K562 (cell line): ENCODE data around the gene SGMS1. TPM values are rescaled to one million over a fixed set of nuclear protein-coding genes. Genes with fewer than 3 reads are reported as not detected.
A peak's percentile ranks its signal among the peaks of the same experiment; 100 is the strongest.

Source experiments
- ATF3 ChIP-seq, 2 experiments: fragments of 450-650 bp in 1 of 2; sonication (generic) in 1 of 2; formaldehyde crosslinking in 1 of 2; IDR thresholded peaks in 1 of 2; conservative IDR thresholded peaks in 1 of 2; 2 replicates each; pipeline versions ENCODE4 v1.6.1 to v1.8.1; 2016 to 2023; ENCODE audit warnings: mild to moderate bottlenecking in 2 of 2, moderate library complexity in 2 of 2, inconsistent platforms in 1 of 2, missing genetic modification reagents in 1 of 2
- BACH1 ChIP-seq: fragments of 200-800 bp; sonication (Bioruptor generic); IDR thresholded peaks from 2 replicates; pipeline ENCODE4 v1.6.1; 2016; ENCODE audit warnings: missing genetic modification characterization, missing compliant biosample characterization
- C11orf30 ChIP-seq: fragments of 450-650 bp; IDR thresholded peaks from 2 replicates; pipeline ENCODE4 v1.6.1; 2016; ENCODE audit warnings: low read depth, mild to moderate bottlenecking
- ERF ChIP-seq: fragments of 450-650 bp; formaldehyde crosslinking; IDR thresholded peaks from 2 replicates; pipeline ENCODE4 v1.4.0; 2020; ENCODE audit warnings: mild to moderate bottlenecking, mixed read lengths
- FOSL1 ChIP-seq: fragments of 200-800 bp; sonication (Bioruptor generic); conservative IDR thresholded peaks from 2 replicates; pipeline ENCODE4 v1.6.1; 2016; ENCODE audit warnings: missing genetic modification characterization, missing compliant biosample characterization
- HNRNPL ChIP-seq: fragments of 200-400 bp; formaldehyde crosslinking; IDR thresholded peaks from 2 replicates; pipeline ENCODE4 v1.6.1; 2017; ENCODE audit warnings: low read depth, mild to moderate bottlenecking, low read length
- HNRNPLL ChIP-seq: fragments of 200-400 bp; formaldehyde crosslinking; IDR thresholded peaks from 2 replicates; pipeline ENCODE4 v1.6.1; 2017; ENCODE audit warnings: low read length, low read depth, mild to moderate bottlenecking; ENCODE audit not compliant: poor library complexity, severe bottlenecking
- KDM5B ChIP-seq: fragments of 200-600 bp; sonication (generic); IDR thresholded peaks from 2 replicates; pipeline ENCODE4 v1.6.1; 2012; ENCODE audit warnings: low read depth, mild to moderate bottlenecking, moderate library complexity, low read length, control low read depth, inconsistent platforms; ENCODE audit not compliant: insufficient replicate concordance
- MAFG ChIP-seq: fragments of 450-650 bp; conservative IDR thresholded peaks from 2 replicates; pipeline ENCODE4 v1.6.1; 2016; ENCODE audit warnings: missing genetic modification characterization, missing compliant biosample characterization
- MYC ChIP-seq, 2 experiments: fragments of 250-450 bp in 1 of 2; sonication (Bioruptor Pico) in 1 of 2; IDR thresholded peaks; 2 replicates each; pipeline versions ENCODE4 v1.5.1 to v1.6.1; 2012 to 2021; ENCODE audit warnings: low read depth in 2 of 2, borderline replicate concordance in 1 of 2, improper control_type of control experiment in 1 of 2, low read length in 1 of 2, mild to moderate bottlenecking in 1 of 2, moderate library complexity in 1 of 2
- PHF8 ChIP-seq: fragments of 200-600 bp; sonication (generic); IDR thresholded peaks from 2 replicates; pipeline ENCODE4 v1.6.1; 2012; ENCODE audit warnings: mixed run types, mild to moderate bottlenecking, inconsistent platforms, low read length, moderate library complexity, borderline replicate concordance
- PHTF2 ChIP-seq: fragments of 250-450 bp; sonication (Bioruptor Pico); IDR thresholded peaks from 2 replicates; pipeline ENCODE4 v1.5.0; 2021; ENCODE audit warnings: mild to moderate bottlenecking
- RBFOX2 ChIP-seq: fragments of 200-400 bp; formaldehyde crosslinking; IDR thresholded peaks from 2 replicates; pipeline ENCODE4 v1.6.1; 2017; ENCODE audit warnings: low read depth, mild to moderate bottlenecking, low read length, moderate library complexity
- SMAD1 ChIP-seq: fragments of 150-350 bp; IDR thresholded peaks from 2 replicates; pipeline ENCODE4 v1.6.1; 2014; ENCODE audit warnings: low read length, low read depth; ENCODE audit not compliant: partially characterized antibody
- SREBF2 ChIP-seq: sonication (generic); formaldehyde crosslinking; IDR thresholded peaks from 2 replicates; pipeline ENCODE4 v1.4.0; 2020; ENCODE audit warnings: mild to moderate bottlenecking, missing genetic modification reagents
- TSHZ1 ChIP-seq: fragments of 250-450 bp; sonication (Bioruptor Pico); IDR thresholded peaks from 2 replicates; pipeline ENCODE4 v1.4.0; 2020; ENCODE audit warnings: mild to moderate bottlenecking, moderate library complexity
- ZBTB12 ChIP-seq: fragments of 250-450 bp; sonication (Bioruptor Pico); IDR thresholded peaks from 2 replicates; pipeline ENCODE4 v1.4.0; 2020
- ZNF174 ChIP-seq: fragments of 250-450 bp; sonication (Bioruptor Pico); IDR thresholded peaks from 2 replicates; pipeline ENCODE4 v1.4.0; 2020; ENCODE audit warnings: mild to moderate bottlenecking
- ZNF561 ChIP-seq: fragments of 450-650 bp; formaldehyde crosslinking; conservative IDR thresholded peaks from 2 replicates; pipeline ENCODE4 v1.4.0; 2020; ENCODE audit warnings: mild to moderate bottlenecking, moderate library complexity
- ZNF695 ChIP-seq: fragments of 450-650 bp; formaldehyde crosslinking; IDR thresholded peaks from 2 replicates; pipeline ENCODE4 v1.4.0; 2020; ENCODE audit warnings: mild to moderate bottlenecking, moderate library complexity
- polyA plus RNA-seq, 8 experiments: library from polyadenylated mRNA; depleted of rRNA in 4 of 8; stranded (reverse) in 5 of 8; unstranded in 3 of 8; fragments of >200 nt; fragmentation: Nextera tagmentation in 2 of 8; fragmentation: Illumina TruSeq in 1 of 8; extraction: Ambion mirVana in 2 of 8; extraction: Trizol in 1 of 8; gene quantifications; 2 replicates each; pipeline versions ENCODE4 v1.2.1 to v1.2.3, GENCODE V29; 2011 to 2014; ENCODE audit warnings: inconsistent platforms in 1 of 8, missing spikeins in 1 of 8
- total RNA-seq, 7 experiments: library from RNA; depleted of rRNA in 6 of 7; stranded (reverse); fragments of >200 nt in 6 of 7; fragmentation: Illumina TruSeq in 2 of 7; extraction: Trizol in 2 of 7; gene quantifications; 2 replicates each; pipeline versions ENCODE4 v1.2.1 to v1.2.3, GENCODE V29; 2011 to 2021; ENCODE audit warnings: low replicate concordance in 1 of 7

The SGMS1 gene
- total and polyA plus RNA-seq, 9 of the 15 experiments (the other 6 are each of a cell fraction or from before 2014, with no cell fraction given): 22.6 to 232 (median 82.2) TPM

GRCh38 chr10:50417886-50418830 is 205.6 kb downstream of the SGMS1 start (continued):
- TF ChIP-seq PHF8: peak; percentile 51; the same call in 1 of the 2 replicates
- no peak for TF ChIP-seq TSHZ1
- TF ChIP-seq FOSL1 (tag): peak; percentile 82
- no peak for TF ChIP-seq PHTF2 (CRISPR knock-in tag)
- peak; percentile 93 for TF ChIP-seq C11orf30
- TF ChIP-seq ERF (CRISPR knock-in tag): peak; percentile 70; the same call in 1 of the 2 replicates
- peak; percentile 45; the same call in 1 of the 2 replicates for TF ChIP-seq BACH1
- peak; percentile 81 for TF ChIP-seq MAFG
- TF ChIP-seq MYC (IDR thresholded peaks at IDR 0.05; ENCODE audit: low read depth, low read length): no peak; the same call in 1 of the 2 replicates
- no peak for TF ChIP-seq MYC (CRISPR knock-in tag; IDR thresholded peaks at IDR 0.05; ENCODE audit: borderline replicate concordance, low read depth)
- TF ChIP-seq RBFOX2: peak; percentile 92
- TF ChIP-seq SREBF2 (CRISPR knock-in tag): no peak
- TF ChIP-seq HNRNPLL: peak; percentile 66
- no peak for TF ChIP-seq ZNF695 (CRISPR knock-in tag)
- TF ChIP-seq ZBTB12 (CRISPR knock-in tag): no peak
- TF ChIP-seq ZNF561 (CRISPR knock-in tag): no peak
- TF ChIP-seq ATF3 (IDR thresholded peaks at IDR 0.05): peak; percentile 80
- peak; percentile 21; the same call in 1 of the 2 replicates for TF ChIP-seq ATF3 (CRISPR knock-in tag; conservative IDR thresholded peaks at IDR 0.05)
- TF ChIP-seq SMAD1: peak; percentile 48
- no peak for TF ChIP-seq HNRNPL
- peak; percentile 78 for TF ChIP-seq KDM5B
- no peak for TF ChIP-seq ZNF174 (CRISPR knock-in tag)
